ENCODE results near the gene SEMA3C.

Gene SEMA3C

DNA sequence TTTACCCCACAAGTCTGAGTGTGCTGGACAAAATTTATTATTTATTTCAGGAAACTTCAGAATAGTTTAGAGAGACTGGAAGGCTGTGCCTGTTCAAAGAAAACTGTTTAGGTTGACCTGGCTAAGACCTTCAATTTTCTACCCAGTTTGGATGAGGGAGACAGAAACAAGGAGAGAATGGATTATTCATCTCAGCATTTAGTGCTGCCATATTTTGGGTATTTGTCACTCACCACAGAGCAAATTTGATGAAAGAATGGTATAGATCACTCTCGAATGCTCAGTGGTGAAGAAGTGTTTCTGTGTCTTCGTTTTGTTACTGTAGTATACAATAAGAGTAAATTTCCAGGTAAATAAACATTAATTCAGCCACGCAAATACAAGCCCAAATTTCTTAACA is 71.8 kb downstream of the SEMA3C start:
- DNase-seq = no peak

DNA sequence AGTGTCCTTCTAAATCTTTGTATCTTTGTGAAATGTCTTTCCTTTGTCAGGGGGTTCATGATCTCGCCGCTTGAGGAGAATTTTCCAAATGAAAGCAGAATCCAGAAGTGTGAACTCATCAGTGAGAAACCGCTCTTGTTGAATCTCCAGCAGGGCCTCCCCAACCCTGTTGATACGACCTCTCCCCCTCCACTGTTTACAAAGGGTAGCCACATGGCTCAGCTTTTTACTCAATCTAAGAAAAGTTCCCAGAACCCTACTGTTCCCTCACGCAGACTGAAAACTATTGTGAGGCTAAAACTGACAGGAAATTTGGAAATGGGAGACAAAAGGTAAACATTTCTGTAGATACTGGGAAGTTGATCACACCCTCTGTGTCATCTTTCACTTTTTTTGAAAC is 73.9 kb downstream of the SEMA3C start:
- DNase-seq = no peak

DNA sequence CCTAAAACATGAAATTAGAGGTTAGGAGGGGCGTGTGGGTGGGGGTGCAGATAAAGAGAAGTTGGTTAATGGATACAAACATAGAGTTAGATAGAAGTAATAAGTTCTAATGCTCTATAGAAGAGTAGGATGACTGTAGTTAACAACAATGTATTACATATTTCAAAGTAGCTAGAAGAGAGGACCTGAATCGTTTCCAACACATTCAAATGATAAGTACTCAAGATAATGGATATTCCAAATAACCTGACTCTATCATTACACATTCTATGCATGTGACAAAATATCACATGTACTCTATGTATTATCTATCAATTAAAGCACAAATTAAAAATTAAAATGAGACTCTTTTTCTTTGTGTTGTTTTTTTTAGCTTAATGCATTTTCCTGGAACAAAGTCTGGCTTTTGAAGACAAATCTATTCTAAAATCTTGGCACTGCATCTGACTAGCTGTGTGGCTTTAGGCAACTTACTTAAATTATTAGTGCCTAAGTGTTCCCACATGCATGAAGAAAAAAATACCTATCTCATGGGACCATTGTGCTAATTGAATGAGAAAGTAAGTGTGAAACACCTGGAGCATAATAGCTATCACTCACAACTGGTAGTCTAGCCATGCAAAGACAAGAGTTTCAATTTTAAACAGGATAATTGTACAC is 75.7 kb downstream of the SEMA3C start:
- DNase-seq = no peak

- no peak for DNase-seq
Measured at GRCh38 chr7:80842022-80842790, 76.6 kb downstream of the SEMA3C start.

- DNase-seq = no peak
Measured at GRCh38 chr7:80841423-80841955, 77.4 kb downstream of the SEMA3C start.

DNA sequence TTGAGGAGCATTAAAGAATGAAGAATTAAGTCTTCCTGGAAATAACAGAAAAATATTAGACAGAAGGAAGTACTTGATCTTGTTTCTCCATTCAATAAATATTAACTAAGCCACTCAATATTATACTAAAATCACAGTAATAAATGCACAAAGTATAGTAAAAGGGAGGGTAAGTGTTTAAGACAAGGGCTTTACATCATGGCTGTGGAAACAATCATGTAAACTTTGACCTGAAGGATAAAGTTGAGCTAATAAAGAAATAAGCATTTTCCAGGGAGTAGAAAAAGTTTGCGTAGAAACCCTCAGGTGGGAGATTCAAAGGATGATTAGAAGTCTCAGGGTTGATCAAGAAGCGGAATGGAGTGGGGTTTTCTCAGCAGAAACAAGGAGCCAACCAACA is 78.2 kb downstream of the SEMA3C start:
- DNase-seq = no peak

DNA sequence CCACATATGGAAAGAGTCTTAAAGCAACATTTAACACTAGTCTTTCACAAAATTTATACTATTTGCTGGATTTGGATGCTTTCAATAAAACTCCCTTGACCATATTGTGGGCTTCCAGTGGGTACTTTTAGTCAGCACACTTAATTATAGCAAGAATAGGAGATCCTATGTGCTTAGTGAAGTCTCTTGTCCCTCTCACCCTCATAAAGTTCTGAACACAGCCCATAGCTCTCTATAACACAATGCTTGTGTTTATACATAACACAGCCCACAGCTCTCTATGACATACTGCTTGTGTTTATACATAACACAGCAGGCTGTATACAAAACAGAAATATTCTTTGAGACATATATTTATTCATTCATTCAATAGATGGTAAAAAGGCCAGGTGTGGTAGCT is 79.0 kb downstream of the SEMA3C start:
- no peak for DNase-seq

DNA sequence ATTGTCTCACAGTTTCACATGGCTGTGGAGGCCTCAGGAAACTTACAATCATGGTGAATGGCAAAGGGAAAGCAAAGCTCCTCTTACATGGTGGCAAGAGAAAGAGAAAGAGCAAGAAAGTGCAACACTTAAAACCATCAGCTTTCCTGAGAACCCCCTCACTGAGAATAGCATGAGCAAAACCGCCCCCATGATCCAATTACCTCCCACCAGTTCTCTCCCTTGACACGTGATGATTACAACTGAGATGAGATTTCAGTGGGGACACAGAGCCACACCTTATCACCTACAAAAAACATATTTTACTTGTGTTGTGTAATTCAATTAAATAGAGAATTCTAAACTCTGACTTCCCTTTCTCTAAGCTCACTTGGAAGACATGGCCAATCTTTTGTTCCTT is 80.2 kb downstream of the SEMA3C start:
- DNase-seq = no peak

DNA sequence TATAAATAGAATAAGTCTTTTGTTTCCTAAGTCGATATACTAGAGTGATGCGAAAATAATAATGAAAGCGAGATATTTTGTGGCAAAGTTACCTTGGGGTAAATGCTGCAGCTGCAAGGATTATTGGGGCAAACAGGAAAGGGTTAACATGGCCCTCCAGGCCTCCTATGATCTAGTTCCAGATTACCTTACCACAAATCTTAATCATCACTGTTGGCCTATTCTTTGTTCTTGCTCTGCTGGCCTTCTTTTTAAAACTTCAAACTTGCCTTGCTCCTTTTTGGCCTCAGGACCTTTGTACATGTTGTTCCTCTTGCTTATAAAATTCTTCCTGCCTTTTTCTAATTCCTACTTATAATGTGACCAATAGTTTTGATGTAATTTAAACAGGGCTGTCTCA is 81.5 kb downstream of the SEMA3C start:
- DNase-seq = no peak

DNA sequence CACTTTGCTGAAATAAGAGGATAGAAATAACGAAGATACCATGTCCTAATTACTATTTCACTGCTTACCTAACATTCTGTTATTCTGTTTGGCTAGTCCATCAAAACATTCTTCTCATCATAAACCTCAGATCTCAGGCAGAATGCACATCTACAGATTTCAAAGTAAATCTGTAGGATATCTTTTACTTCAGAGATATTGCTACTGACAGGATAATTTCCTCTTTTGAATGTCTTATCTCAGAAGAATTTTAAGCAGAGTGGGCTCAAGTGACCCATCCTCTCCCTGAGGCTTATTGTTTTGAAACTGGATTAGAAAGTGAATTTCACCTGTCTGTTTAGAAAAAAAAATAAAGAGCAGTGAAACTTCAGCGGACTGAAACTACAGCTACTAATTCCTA is 83.6 kb downstream of the SEMA3C start:
- DNase-seq = no peak

- DNase-seq = peak; percentile 18 to 45
Measured at GRCh38 chr7:80833289-80834268, 85.3 kb downstream of the SEMA3C start.

DNA sequence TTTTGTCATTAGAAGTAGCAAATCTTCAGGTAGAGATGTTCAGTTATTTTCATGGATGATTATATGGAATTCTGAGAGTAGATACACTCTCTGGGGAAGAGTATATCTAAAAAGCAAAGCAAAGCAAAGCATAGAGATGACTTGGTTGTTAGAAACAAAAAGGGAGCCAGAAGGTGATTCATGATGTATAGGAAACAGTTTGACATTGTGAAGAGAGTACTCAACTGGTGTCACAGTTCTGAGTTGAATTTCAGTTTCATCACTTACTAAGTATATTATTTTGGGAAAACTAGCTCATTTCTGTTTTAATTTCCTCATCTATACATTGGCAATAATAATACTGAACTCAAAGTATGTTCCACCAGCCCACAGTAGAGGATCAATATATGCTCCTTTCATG is 86.8 kb downstream of the SEMA3C start:
- no peak for DNase-seq

- no peak for DNase-seq
Measured at GRCh38 chr7:80830584-80831285, 88.1 kb downstream of the SEMA3C start.

- no peak for DNase-seq
Measured at GRCh38 chr7:80830010-80830409, 88.8 kb downstream of the SEMA3C start.

DNA sequence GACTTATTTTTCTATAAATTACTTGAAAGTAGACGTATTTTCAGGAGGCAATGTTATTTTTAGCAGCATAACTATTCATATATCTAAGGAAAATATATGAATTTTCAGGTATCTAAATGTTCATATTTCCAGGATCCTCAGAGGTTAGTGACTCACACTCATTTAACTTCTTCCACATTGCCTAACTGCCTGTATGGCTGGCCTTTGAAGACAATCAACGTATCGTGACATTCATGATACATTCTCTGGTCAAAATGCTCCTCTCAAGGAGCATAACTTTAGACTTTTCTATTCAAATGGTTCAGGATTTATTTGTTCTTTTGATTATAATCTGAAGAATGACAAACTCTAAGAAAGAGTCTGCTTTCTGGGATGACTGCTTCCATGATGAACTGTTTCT is 89.3 kb downstream of the SEMA3C start:
- no peak for DNase-seq

DNA sequence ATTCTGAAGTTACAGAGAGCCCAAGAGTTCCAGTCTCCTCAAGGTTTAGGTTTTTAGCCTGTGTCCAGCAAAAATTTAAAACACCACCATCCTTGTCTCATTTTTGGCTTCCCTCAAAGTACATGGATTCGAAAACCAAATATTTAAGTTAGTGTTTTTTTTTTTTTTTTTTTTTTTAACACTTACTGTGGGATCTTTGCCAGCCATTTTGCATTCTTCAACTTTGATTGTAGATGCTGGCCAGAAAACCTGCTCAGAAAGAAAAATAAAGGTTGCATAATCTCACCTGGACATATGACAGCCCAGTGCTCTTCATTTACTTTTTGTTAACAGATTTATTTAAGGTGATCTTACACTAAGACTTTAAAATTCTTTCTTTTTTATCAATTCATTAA is 91.6 kb downstream of the SEMA3C start:
- no peak for DNase-seq

GRCh38 chr7:80826520-80827238 is 92.2 kb downstream of the SEMA3C start:
- peak in 1 of 2 experiments; percentile 64 for DNase-seq

DNA sequence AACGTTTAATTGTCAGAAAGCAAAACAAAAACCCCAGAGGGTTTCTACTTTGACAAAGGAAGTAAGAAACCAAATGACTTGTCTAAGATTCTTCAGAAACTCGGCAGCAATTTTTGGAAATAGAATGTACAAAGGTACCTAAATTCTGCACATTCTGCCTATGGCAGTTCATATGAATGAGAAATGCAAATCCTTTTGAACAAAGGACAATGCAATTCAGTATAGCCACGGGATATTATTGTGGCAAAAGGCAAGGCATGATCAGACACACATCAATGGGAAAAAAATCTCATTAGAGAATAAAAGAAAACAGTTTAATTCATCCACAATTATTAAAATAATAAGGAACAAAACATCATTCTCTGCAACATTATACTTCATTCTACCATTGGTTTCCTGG is 93.4 kb downstream of the SEMA3C start:
- DNase-seq = no peak

- DNase-seq = no peak
Measured at GRCh38 chr7:80824253-80824652, 94.6 kb downstream of the SEMA3C start.

DNA sequence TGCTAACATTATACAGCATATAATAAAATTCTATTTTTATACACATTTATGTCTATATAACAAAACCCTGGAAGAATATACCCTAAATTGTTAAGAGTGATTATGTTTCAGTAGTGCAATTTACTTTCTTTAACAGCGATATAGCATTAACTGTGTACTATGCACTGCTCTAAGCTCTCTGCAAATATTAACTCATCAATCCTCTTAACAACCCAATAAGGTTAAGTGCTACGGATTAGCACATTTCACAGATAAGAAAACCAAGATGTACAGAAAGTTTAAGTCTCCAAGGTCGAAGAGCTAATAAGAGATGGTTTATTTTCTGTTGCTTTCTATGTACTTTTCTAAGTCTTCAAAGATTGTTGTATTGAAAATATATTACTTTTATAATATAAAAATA is 95.8 kb downstream of the SEMA3C start:
- DNase-seq = peak in 1 of 2 experiments; percentile 66

DNA sequence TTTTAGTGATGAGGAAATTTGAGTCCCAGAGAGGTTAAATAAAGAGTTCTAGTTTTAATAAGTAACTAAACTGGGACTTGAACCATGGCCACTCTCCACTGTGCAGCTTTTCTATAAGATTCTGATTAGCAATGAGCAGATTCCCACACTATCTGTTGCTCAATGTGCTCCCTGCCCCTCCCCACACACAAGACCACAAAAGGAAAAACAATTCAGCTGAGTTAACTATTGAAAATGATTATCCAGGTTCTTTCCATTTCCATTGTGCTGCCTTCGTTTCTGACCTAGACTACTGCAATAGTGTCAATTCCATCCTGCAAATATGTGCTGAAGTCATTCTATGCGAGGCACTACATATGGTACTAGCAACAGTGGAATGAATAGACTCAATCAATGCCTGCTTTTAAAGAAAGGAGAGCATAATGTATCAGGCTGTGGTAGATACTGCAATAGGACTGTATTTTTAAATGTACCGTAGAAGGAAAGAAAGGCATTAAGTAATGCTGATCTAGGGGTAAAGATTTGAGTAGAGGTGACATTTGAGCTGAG is 97.0 kb downstream of the SEMA3C start:
- no peak for DNase-seq

GRCh38 chr7:80819503-80819902 is 99.3 kb downstream of the SEMA3C start:
- DNase-seq = no peak

Measured in NCI-H2081 (cell line).